AG04450 (cell line): ENCODE measurements around the gene CDH18. TPM values are rescaled to one million over a fixed set of nuclear protein-coding genes. Genes with fewer than 3 reads are reported as not detected.
"Not testable (repeated sequence)": the region's sequence is repeated elsewhere in the genome, so short reads cannot be mapped to it uniquely, and the experiment has no call there.

Experiments used
- CTCF ChIA-PET: fragments of 300-600, 350-600 bp; formaldehyde crosslinking; extraction: SDS; loops from one replicate; lab custom pipeline; 2022; ENCODE audit warnings: antibody characterized with exemption, inconsistent platforms; lab: Charles Lee
- POLR2A ChIA-PET: fragments of 350-600 bp; formaldehyde crosslinking; extraction: SDS; loops from one replicate; lab custom pipeline; 2021; ENCODE audit warnings: antibody characterized with exemption, inconsistent platforms; lab: Yijun Ruan, JAX
- DNase-seq: peaks from one replicate; pipeline ENCODE4 v3.0.0-alpha.2; 2011; ENCODE audit warnings: low read depth, low spot score
- H3K27ac ChIP-seq: one replicate; pipeline ENCODE4 v1.5.1; 2012; ENCODE audit warnings: low read depth, low read length, control low read depth
- H3K27me3 ChIP-seq: one replicate; pipeline ENCODE4 v1.6.0; 2012; ENCODE audit warnings: low read length; ENCODE audit not compliant: control insufficient read depth, insufficient read depth
- H3K4me3 ChIP-seq: 2 replicates; pipeline ENCODE4 v1.5.1; 2011; ENCODE audit warnings: mild to moderate bottlenecking, low read depth, low read length, control low read depth
- H3K9me3 ChIP-seq: 2 replicates; pipeline ENCODE4 v1.5.1; 2012; ENCODE audit warnings: low read length; ENCODE audit not compliant: control insufficient read depth, insufficient read depth
- polyA plus RNA-seq: library from polyadenylated mRNA; depleted of rRNA; stranded (reverse); fragments of >200 nt; gene quantifications from 2 replicates; pipeline ENCODE4 v1.2.3, GENCODE V29; 2011
- TF ChIP-seq, protein P1 (sequence below): IDR thresholded peaks from 2 replicates; pipeline ENCODE4 v1.5.1; 2011; ENCODE audit warnings: low read depth, low read length, control low read depth, inconsistent platforms

Gene CDH18
- polyA plus RNA-seq, 1 experiment = 0.19 TPM

- no peak overlapping the region for H3K4me3 ChIP-seq
- ChIA-PET CTCF (no interaction called here), POLR2A (no interaction called here)
- TF ChIP-seq, protein P1, sequence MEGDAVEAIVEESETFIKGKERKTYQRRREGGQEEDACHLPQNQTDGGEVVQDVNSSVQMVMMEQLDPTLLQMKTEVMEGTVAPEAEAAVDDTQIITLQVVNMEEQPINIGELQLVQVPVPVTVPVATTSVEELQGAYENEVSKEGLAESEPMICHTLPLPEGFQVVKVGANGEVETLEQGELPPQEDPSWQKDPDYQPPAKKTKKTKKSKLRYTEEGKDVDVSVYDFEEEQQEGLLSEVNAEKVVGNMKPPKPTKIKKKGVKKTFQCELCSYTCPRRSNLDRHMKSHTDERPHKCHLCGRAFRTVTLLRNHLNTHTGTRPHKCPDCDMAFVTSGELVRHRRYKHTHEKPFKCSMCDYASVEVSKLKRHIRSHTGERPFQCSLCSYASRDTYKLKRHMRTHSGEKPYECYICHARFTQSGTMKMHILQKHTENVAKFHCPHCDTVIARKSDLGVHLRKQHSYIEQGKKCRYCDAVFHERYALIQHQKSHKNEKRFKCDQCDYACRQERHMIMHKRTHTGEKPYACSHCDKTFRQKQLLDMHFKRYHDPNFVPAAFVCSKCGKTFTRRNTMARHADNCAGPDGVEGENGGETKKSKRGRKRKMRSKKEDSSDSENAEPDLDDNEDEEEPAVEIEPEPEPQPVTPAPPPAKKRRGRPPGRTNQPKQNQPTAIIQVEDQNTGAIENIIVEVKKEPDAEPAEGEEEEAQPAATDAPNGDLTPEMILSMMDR = no peak
- no peaks in the 10 kb centered on the region for H3K9me3 ChIP-seq
- DNase-seq = no peak
- H3K27ac ChIP-seq = no peak overlapping the region
- no peaks in the 10 kb centered on the region for H3K27me3 ChIP-seq
Measured at GRCh38 chr5:19837536-19838174, 150.3 kb downstream of the CDH18 start.

- DNase-seq = no peak
- ChIA-PET CTCF (no interaction called here), POLR2A (no interaction called here)
- no peaks in the 10 kb centered on the region for H3K9me3 ChIP-seq
- H3K4me3 ChIP-seq = no peak overlapping the region
- TF ChIP-seq, protein P1 = no peak
- no peak overlapping the region for H3K27ac ChIP-seq
- no peaks in the 10 kb centered on the region for H3K27me3 ChIP-seq
Measured at GRCh38 chr5:19835442-19835841, 152.6 kb downstream of the CDH18 start.

DNA sequence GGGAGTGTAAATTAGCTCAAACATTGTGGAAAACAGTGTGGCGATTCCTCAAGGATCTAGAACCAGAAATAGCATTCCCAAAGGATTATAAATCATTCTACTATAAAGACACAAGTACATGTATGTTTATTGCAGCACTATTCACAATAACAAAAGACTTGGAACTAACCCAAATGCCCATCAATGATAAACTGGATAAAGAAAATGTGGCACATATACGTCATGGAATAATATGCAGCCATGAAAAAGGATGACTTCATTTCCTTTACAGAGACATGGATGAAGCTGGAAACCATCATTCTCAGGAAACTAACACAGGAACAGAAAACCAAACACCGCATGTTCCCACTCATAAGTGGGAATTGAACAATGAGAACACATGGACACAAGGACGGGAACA, 175.3 kb downstream of the CDH18 start:
- H3K4me3 ChIP-seq, CTCF ChIA-PET, H3K27me3 ChIP-seq, H3K27ac ChIP-seq, H3K9me3 ChIP-seq, POLR2A ChIA-PET, DNase-seq: not testable (repeated sequence)

- TF ChIP-seq, protein P1 = no peak
Measured at GRCh38 chr5:19806756-19807155, 181.2 kb downstream of the CDH18 start.

DNA sequence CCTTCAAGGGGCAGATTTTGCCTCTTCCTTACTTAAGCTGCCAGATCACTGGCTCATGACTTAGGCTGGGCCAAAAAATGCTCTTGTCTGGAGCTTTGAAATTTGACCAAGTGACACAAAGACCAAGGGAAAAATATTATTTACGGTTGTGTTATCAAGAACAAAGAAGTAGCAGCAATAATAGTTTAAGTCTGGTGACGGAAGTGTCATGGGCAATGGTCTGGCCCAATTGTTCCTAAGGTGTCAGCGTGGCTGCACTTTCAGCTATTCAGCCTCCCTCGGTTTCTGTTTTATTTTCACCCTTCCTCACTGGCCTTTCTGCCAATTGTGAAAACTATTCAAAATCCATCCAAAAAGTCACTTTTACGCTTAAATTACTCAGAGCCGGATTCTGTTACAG, 185.3 kb downstream of the CDH18 start:
- POLR2A ChIA-PET = no interaction called here
- Histone ChIP-seq H3K9me3 (no peaks in the 10 kb centered on the region), H3K27me3 (no peaks in the 10 kb centered on the region), H3K4me3 (no peak overlapping the region), H3K27ac (no peak overlapping the region)
- TF ChIP-seq, protein P1 = no peak
- DNase-seq = no peak
- CTCF ChIA-PET = no interaction called here

More at GRCh38 chr5:19806756-19807155, 181.2 kb downstream of the CDH18 start:
- H3K4me3 ChIP-seq = no peak overlapping the region
- no peak overlapping the region for H3K27ac ChIP-seq
- no peak for DNase-seq
- H3K27me3 ChIP-seq = no peaks in the 10 kb centered on the region
- no peaks in the 10 kb centered on the region for H3K9me3 ChIP-seq
- ChIA-PET POLR2A (no interaction called here), CTCF (no interaction called here)
